ENCODE data around the gene ZNF710.

Gene ZNF710

DNA sequence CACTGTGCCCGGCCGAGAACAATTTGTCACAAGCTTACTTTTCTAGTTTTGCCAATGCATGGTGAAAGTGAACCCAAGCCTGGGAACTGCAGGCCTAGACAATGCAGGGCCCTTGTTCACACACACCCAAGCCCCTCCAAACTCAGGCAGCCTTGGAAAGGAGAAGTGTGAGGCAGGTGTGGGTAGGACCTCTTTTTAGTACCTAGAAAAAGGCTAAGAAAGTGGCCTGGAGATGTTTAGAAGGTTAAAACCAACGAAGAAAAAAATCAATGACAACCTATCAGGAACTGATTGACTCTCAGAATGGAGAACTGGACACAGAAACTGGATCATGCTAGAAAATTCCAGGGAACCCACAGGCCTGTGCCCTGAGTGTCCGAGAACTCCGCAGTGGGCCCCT is 82.3 kb downstream of the ZNF710 start:
- no peak for DNase-seq

DNA sequence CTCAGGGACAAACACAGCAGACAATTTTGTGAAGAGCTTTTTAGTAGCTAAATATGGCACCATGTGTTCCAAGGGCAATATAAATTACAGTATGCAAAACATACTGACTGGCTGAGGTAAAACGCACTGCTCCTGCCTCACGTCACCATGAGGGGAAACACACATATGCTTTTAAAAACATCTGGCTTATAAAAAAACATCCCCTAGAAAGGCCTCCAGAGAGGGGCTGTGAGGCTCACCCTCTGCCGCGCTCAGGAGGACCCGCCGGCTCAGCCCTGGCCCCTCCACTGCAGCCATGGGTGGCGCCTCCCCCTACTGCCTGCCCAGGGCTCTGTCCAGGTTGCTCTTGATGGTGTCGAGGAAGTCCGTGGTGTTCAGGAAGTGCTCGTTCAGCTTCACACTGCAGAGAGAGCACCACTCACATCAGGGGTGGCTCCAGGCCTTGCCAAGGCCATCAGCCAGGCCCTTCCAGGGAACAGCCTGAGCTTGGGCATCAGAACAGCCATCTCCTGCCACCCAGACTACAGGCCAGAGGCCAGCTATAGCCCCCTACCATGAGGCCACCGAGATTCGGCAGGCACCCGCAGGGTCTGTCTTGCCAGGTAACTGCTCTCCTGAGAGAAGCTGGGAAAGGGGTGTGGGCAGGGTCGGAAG is 83.0 kb downstream of the ZNF710 start:
- no peak for DNase-seq

DNA sequence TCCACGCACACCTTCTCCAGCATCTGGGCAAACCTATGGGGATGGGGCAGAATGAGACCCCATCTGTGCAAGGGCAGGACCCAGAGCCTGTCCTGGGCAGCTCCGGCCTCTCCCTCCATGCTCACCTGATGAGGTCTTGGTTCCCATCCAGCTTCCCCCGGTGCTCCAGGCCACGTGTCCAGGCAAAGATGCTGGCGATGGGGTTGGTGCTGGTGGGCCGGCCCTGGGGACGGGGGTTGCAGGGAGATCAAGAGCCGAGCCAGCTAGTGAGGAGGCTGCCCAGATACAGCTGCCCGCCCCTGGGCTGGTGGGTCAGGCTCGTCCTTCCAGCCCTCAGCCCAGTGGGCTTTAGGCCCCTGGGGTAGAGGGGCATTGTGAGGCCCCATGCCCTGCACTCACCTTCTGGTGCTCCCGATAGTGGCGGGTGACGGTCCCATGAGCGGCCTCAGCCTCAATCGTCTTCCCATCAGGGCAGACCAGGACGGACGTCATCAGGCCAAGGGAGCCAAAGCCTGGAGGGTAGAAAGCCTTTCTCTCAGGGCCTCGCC is 83.8 kb downstream of the ZNF710 start:
- DNase-seq, result no peak

DNA sequence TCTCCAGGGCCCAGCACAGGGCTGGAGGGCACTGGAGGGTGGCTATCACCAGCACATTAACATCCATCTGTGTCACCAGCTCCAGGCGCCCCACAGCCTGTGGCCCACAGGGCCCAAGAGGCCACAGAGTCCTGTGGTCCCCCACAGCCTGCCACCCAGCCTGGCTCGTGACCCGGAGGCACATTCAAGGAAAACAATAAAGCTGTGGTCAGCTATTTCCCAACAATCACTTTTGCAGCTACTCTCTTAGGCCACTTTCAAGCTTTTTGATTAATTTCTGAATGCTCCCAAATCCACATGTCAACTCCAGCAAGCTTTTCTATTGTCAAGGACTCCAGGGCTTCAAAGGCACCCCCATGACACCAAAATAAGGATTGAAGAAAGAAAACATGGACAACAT is 84.4 kb downstream of the ZNF710 start:
- DNase-seq, result no peak

DNA sequence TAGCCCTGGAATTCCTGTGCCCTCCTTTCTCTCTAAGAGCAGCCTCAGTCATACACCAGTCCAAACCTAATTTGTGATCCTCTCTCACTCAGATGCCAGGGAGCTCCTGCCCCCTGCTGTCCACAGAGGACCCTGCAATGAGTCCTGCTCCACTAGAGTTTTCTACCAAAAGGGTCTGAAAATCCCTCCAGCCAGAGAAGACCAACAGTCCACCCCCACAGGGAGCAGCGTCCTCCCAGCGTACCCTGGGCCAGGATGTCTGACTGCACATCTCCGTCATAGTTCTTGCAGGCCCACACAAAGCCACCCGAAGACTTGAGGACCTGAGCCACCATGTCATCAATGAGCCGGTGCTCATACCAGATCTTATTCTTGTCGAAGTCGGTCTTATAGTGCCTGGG is 85.7 kb downstream of the ZNF710 start:
- DNase-seq, result peak in 1 of 2 donors; percentile 49

DNA sequence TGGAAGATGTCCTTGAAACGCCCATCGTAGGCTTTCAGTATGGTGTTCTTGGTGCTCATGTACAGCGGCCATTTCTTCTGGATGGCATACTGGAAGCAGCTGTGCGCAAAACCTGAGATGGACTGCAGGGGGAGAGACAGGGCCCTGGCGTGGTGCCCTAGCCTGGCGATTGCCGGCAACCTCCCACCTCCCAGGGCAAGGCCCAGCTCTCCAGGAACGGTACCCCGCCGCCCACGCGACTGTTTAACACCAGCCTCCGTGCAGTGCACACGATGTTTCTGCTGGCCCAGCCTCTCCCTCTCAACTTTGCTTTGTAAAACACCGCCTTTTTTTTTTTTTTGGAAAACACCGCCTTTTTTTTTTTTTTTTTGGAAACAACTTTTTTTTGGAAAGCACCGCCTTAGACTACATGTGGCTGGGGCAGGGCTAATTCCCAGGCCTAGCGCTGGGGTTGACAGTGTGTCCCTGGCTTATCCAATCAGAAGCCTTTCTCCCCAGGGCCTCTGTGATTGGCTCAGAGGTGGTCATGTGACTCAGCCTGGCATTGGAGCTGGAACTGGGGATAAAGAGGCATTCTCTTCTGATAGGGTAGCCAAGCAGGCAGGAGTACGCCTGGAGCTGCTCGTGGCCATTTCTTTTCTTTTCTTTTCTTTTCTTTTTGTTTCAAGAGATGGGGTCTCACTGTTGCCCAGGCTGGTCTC is 86.5 kb downstream of the ZNF710 start:
- no peak for DNase-seq

DNA sequence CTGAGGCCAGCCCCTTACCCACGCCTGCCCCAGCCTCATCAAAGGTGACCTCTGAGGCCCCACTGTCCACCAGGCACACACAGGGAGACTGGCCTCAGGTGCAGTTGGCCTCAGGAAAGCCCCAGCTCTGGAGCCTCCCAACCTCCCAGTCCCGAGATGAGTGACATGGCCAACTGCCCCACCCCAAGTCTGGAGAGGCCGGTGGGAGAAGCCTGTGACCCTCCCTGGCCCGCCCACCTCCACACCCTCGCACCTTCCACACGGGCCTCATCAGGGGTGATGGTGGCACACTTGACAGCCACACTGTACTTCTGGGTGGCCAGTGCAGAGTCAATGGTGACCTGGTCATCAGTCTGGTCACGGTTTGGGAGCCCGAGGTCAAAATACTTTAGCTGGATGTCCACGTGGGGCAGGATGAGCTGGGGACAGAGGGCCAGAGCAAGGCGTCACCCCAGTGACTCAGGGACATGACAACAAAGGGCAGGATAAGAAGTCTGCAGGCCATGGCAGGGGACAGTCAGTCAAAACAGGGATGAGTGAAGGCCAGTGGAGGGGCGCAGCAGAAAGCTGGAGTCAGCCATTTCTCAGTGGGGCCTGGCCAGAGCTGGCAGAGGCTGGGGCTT is 89.2 kb downstream of the ZNF710 start:
- DNase-seq, result no peak

DNA sequence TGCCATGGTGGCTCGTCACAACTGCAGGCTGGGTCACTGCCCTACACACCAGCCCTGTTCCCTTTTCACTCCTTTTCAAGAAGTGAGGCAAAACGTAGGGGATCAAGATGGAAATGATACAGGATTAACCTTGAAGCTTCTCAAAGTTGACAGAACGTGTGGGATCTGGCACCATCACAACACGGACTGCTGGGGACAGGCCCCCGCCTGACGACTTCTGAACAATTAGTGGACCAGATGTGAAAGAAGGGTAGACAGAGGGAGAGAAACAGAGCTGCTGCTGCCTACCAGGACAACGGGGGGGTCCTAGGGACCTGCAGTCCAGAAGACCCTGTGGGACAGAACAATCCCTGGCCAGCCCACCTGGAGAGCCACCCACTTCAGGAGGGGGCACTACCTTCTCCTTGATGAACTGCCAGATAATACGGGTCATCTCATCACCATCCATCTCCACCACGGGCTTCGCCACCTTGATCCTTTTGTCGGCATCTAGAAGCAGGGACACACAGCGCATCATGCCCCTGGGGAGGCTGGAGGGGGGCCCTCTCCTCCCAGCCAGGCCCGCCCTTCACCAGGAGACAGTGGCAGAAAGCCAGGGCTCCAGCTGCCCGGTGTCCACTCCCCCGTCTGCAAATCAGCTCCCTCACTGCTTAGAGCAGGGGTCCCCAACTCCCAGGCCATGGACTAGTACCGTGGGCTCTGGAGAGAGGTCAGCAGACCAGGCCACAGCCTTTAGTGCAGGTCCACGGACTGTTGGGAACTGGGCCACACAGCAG is 90.2 kb downstream of the ZNF710 start:
- no peak for DNase-seq

DNA sequence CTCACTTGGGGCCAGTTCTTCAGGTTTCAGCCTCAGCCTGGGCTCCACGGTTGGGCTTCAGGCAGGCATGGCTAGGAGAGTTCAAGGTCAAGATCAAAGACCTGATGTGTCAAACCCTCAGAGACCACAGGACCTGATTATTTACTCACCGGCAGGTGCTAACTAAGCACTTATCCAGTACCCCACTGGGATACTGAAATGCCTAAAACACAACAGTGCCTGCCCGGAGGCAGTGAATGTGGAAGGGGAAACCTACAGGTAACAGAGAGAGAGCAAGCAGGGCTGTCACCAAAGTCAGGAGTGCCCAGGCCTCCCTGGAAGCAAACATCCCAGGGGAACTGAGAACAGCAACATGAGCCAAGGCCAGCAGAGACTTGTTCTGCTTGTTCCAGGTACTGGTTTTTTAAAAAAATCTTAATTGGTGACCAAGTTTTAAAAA is 94.4 kb downstream of the ZNF710 start:
- DNase-seq, result no peak

DNA sequence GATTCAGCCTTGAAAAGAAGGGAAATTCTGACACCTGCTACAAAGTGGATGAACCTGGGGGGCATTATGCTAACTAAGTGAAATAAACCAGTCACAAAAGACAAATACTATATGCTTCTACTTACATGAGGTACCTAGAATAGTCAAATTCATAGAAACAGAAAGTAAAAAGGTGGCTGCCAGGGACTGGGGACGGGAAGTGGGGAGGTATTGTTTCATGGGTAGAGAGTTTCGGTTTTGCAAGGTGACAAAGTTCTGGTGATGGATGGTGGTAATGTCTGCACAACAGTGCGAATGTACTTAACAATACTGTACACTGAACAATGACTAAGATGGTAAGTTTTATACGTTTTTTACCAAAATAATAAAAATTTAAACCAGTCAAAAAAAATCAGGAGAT is 96.4 kb downstream of the ZNF710 start:
- DNase-seq, result peak; percentile 55

DNA sequence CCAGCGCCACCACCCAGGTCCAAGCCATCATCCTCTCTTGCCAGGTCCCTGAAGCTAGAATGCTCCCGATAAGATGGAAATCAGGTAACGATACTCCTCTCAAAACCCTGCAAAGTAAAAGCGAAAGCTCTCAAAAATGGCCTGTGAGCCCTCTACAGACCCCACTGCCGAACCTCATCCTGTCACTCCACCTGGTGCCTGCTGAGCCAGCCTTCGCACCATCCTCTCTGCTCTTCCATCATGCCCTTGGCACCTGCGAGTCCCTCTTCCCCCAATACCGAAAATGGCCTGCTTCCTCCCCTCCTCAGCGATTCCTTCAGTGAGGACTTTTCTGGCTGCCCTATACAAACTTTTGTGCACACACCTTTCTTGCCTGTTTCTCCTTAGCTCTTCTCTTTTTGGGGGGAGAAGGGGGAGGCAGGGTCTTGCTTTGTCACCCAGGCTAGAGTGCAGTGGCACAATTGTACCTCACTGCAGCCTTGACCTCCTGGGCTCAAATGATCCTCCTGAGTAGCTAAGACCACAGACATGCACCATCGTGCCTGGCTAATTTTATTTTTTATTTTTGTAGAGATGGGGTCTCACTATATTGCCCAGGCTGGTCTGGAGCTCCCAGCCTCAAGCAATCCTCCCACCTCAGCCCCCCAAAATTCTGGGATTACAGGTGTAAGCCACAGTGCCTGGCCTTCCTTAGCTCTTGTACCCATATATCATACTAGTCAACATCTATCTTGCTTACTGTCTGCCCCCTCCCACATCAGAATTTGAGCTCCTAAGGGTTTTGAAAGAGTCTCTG is 98.1 kb downstream of the ZNF710 start:
- peak in 1 of 2 donors; percentile 22 for DNase-seq

DNA sequence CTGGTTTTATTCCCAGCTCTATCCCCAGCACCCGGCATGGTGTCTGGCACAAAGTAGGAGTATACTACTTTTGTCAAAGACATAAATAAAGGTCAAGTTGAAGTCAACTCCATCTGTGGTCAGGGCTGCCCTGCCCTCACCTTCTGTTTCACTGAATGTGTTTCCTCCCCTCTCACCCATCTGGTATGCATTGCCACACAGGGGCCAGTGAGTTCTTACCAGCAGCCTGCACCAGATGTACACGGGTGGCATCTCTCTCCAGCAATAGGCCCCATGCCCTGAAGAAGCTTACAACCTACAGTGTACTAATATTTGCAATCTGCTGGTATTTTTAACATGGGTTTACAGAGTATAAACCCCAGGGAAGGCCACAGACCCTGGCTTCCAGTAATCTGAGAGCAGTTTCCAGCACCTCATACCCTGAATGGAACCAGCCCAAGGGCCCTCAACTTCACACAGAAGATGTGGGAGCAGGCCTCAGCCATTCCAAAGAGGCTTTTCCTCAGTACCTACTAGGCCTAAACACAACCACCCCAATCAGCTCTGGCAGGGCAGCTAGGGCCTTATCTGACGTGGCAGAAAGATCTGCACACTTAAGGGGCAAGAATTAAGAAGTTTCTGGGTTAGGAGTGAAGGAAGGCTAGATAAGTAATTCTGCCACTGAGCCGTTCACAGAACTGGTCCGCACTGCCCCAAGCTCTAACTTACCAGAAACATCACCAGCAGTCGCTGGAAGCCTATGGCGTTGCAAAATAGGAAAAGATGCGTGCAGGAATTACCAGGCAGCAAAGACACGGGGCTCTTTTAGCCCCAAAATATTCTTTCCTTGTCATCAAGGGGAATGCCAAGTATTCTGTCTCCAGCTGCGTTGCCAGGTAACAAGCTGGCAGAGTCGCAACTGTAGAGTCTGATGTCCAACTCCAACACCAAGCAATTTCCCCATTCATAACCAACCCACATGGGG is 99.0 kb downstream of the ZNF710 start:
- DNase-seq, result no peak

DNA sequence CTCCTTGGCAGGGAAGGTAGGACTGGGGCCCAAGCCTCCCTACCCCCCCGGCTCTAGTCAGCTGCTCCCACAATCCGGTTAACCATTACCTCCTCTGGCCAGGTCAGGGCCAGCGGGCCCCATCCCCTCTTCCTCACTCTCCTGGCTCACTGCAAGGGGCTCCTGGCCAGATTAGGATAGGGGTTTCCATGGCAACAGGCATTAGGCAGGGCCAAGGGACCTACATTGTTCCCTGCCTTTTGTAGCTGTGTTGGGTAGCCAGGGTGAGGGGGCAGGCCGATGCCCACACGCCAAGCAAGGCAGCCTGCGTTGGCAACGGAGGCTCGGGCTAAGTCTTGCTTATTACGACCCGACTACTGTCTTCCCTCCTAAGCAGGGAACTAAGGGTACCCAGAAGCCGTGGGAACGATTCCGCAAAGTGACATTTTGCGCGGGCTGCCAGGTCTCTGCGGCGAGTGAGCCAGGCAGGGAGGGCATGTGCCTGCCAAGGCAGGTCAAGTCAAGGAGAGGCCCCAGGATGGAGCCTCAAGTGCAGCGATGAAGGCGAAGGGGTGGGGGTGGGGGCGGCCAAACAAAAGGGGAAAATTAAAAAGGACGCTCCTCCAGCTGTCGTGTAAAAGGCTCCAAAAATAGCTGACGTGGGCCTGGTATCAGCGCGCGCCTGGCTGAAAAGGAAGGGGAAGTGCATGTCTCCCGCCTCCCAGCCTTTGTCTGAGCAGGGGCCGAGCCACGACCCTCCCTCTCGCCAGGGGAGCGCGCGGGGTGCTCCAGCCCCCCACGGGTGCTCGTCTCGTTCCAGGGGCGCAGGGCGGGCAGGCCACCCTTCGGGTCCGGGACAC is 100.2 kb downstream of the ZNF710 start:
- DNase-seq, result no peak

DNA sequence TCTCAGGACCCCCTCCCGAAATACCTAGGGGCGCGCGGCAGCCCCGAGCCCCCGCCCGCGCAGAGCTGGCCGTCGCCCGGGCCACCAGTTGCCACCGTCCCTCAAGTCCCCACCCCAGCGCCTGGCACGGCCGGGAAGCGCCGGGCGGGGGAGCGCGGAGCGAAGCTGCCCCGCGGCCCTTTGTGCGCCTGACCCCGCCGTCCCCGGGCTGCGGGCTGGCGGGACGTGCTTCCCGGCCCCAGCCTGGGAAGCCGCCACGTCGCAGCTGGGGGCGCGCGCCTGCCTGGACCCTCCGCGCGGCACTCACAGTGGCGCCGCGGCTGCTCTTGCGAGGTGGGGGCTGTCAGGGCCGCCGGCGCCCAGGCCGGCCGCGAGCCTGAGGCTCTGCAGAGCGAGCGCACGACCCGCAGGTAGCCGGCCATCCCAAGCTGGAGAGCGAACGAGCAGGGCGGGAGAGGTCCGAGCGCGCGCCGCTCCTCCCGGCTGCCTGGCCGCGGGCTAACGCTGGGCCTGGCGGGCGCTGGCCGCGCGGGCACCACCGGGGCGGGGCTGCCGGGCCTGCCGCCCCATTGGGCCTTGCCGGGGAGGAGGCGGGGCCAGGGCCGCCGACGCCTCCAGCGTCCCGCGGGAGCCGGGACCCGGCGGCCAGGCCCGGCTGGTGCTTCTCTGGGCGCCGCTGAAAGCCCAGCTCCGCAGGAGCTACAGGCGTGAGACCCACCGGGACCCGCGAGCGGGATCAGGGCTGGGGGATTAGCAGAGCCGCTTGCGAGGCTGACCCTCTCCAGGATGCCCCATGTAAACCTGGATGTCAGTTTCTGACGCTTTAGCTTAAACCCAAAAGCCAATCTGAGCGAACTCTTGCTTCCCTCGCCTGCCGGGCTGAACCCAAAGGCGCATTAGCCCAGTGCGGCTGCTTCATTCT is 101.1 kb downstream of the ZNF710 start, which contains the start of gene IDH2:
IDH2 (minus strand) TSS at position 500 of the 922 bp plus-strand sequence; CDS start at position 422, 78 bp downstream.
- DNase-seq, result peak; percentile 62 to 68

DNA sequence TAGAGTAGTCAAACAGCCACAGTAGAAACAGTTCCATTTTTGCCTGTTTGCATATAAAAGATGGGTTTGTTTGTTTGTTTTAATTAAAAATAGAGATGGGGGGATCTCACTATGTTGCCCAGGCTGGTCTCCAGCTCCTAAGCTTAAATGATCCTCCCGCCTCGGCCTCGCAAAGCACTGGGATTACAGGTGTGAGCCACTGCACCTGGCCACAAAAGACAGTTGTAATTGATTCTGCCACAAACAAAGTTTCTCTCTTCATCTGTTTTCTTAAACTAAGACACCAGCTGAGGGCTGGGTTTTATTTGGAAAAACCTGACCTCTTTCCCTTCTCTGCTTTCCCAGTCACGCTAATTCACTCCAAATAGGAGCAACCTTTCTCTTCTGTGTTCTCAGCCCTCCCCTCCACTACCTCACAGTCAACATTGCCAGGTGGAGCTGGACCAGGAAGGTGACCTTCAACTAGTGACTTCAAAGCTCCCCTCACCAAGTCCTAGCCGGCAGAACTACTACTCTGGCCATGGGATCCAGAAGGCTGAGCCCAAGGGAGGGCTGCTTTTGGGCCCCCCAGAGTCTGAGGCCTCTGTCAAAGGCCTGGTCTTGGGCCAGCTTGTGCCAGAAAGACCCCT is 102.7 kb downstream of the ZNF710 start:
- no peak for DNase-seq

DNA sequence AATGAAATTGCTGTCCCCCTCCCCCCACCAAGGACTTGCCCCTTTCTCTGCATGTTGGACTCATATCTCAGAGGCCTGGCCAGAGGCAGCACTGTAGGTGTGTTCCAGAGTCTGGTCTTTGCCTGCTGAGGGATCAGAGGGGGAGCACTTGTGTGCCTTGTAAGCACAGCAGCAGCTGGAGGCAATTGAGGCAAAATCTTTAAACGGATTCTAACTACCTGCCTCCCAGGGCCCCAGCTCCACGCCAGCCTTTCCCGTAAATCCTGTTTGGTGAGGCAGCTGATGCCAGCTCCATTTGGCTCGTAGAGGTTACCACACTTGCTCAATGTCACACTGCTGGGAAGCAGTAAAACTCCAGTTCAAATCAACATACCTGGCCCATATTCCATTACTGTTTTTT is 103.4 kb downstream of the ZNF710 start:
- no peak for DNase-seq

DNA sequence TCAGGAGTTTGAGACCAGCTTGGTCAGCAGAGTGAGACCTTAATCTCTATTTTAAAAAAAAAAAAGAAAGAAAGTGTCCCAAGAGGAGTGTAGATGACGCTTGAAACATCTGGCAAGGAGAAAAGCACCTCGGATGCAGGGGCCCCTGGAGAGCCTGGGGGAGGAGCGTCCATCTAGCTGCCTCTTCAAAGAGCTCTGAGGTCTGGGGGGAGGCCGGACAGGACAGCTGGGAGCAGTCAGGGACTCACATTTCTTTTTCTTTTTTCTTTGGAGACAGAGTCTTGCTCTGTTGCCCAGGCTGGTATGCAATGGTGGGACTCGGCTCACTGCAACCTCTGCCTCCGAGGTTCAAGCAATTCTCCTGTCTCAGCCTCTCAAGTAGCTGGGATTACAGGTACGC is 104.4 kb downstream of the ZNF710 start:
- no peak for DNase-seq

DNA sequence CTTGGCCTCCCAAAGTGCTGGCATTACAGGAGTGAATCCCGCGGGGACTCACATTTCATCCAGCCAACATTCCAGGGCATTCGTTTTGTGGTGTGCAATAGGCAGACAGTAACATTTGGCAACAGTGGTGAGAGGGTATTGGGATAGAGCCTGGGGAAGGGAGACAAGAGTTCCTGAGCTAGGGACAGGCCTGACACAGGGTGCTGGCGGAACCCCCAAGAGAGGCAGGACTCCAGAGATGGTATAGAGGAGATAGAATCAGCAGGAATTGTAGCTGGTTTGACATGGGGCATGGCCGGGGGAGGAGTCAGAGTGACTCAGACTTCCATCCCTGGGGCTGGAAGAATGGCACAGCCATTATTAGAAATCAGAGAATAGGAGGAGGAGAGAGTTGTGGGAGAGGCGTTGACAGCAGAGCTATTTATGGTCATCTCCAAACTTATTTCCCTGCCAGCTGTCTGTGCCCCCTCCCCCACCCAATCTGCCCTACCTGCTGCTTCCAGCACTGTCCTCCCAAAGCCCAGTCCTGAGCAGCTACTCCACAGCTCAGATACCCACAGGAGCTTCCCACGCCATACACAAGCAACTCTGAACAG is 105.5 kb downstream of the ZNF710 start:
- no peak for DNase-seq
